Measurements from ENCODE around the gene SCFD2.

- TF ChIP-seq CTCF (conservative IDR thresholded peaks at IDR 0.05; ENCODE audit: low read depth, low read length): no peak
- no peak for TF ChIP-seq EZH2 (IDR thresholded peaks at IDR 0.05; ENCODE audit: borderline replicate concordance, low read depth, low read length, poor library complexity, severe bottlenecking)
Observed at GRCh38 chr4:52946855-52947254, 419.0 kb downstream of the SCFD2 start.

Measured in A673 (cell line).